Stimulated activated CD8-positive, alpha-beta memory T cell treated with anti-CD3 and anti-CD28 coated beads, Interleukin-7, amount 100 ng/mL, for 1 hour (primary cell): ENCODE data around the gene POLDIP2.

Experiments
- DNase-seq, 2 donors: peaks; one replicate each; pipeline ENCODE4 v3.0.0-alpha.2; 2020; ENCODE audit warnings: low read depth in 2 of 2

POLDIP2 gene

DNA sequence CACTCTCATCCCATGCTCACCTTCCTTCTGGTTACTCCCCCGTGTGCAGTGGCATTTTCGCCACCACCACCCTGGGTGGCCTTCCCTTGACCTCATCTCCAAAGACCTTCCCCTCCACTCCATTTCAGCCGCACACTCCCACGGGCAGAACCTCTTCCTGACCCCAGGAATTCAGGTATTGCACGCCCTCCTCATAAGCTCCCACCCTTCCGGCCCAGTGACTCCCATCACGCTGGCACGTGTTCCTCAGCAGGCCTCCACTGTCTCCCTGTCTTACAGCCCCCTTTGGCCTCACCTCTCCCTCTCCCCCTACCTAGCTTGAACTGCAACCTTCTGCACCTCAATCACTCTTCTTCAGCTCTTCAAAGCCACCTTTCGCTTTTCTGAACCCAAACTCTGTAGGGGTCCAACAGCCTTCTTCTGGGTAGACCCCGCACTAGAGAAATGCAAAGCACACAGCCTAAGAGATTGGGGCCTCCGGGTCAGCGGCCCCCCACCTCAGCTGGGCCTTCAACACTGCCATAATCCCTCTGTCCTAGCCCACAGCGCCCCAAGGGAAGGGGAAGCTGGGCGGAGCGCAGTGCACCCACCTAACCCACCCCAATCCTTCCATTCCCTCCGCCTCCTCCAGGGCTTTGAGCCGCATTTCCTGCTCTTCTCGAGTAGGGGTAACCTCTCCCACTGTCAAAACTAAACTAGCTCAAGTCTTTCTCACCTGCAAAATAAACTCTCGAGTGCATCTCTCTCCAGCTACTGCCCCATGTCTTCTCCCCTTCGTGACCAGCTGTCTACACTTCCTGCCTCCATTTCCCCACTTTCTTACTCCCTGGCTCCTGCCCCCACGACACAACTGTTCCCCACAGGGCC is 40.0 kb downstream of the POLDIP2 start:
- DNase-seq = no peak

DNA sequence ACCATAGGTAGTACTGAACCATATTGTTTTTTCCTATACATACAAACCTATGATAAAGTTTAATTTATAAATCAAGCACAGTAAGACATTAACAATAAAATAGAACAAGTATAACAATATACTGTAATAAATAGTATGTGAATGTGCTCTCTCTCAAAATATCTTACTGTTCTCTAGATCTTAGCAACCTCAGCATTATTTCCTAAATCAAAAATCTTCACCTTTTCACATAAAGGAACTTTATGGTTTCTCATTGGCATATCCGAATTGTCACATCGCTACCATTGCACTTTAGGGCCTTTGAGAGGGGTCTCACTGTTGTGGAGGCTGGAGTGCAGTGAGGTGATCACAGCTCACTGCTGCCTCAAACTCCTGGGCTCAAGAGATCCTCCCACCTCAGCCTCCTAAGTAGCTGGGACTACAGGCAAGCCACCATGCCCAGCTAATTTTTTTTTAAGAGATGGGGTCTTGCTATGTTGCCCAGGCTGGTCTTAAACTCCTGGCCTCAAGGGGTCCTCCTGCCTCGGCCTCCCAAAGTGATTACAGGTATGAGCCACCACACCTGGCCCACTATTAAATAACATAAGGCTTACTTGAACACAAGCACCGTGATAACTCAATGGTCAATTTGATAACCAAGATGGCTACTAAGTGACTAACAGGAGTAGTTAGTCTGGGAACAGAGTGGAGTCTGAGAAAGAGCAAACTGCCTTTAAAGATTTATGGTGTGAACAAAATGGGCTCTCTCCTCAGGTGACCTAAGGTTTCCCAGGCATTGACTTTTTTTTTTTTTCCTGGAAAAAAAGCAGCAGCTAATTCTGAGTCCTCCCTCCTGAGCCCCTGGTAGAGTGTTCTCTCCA is 41.3 kb downstream of the POLDIP2 start:
- DNase-seq = no peak

DNA sequence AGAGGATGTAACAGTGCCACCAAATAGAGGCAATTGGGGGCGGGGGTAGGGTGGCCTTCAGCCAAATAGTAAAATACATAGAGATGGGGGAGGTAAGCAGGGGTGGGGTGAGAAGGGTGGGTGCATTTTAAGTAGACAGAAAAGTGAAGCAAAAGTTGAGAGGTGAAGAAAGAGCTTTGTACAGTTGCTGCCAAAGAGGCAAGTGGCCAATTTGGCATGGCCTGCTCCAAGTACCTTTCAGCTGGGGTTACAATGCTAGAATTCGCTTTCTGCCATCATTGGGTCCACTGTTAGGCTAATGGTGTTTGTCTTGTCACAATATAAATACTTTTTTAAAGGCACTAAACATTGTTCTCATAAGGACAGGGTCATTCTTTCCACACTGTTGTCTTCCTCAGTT is 43.5 kb downstream of the POLDIP2 start:
- DNase-seq = no peak

GRCh38 chr17:28306954-28307401 is 50.3 kb downstream of the POLDIP2 start:
- DNase-seq = no peak

DNA sequence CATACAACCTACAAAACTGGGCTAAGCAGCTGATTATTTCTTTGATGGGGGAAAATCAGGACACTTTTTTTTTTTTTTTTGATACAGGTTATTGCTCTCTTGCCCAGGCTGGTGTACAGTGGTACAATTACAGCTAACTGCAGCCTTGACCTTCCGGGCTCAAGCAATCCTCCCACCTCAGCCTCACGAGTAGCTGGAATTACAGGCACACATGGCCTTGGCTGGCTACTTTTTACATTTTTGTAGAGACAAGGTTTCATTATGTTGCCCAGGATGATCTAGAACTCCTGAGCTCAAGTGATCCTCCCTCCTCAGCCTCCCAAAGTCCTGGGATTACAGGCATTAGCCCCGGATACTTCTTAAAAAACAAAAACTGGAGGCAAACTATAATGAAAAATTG is 58.9 kb downstream of the POLDIP2 start:
- no peak for DNase-seq
